Measurements from ENCODE around the gene PKDCC. TPM values are rescaled to one million over a fixed set of nuclear protein-coding genes. Genes with fewer than 3 reads are reported as not detected.

Gene PKDCC
- total RNA-seq, 1 donor from 2014 or later, result 8.5 TPM

DNA sequence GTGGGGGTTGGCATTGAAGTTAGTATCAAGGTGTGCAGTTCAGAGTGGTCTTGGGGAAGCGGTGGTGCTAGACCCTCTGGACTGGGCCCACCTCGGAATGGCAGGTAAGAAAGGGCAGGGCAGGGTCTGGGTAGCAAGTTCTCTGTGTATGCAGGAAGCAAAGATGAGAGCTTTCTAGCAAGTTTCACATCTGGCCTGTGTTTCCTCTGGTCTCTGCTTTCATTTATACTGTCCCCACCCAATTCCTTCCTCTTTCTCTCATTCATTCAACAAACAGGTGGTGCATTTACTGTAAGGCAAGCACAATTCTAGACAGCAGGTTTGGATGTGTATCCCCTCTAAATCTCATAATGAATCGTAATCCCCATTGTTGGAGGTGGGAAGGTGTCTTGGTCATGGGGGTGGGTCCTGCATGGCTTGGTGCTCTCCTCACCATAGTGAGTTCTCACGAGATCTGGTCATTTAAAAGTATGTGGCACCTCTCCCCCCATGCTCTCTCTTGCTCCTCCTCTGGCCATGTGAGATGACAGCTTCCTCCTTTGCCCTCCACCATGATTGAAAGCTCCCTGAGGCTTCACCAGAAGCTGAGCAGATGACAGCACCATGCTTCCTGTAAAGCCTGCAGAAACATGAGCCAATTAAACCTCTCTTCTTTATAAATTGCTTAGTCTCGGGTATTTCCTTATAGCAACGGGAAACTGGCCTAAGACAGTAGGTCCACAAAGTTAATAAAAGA, 51.8 kb downstream of the PKDCC start:
- no peak for DNase-seq (ENCODE audit: low read depth)
- H3K4me3 ChIP-seq (ENCODE audit: low read depth, low read length), result no peak overlapping the region
- no peaks in the 10 kb centered on the region for H3K36me3 ChIP-seq (ENCODE audit: control insufficient read depth, insufficient read depth, low read length)
- no peaks in the 10 kb centered on the region for H3K27me3 ChIP-seq (ENCODE audit: control insufficient read depth, insufficient read depth, low read length)
- TF ChIP-seq, protein P1, sequence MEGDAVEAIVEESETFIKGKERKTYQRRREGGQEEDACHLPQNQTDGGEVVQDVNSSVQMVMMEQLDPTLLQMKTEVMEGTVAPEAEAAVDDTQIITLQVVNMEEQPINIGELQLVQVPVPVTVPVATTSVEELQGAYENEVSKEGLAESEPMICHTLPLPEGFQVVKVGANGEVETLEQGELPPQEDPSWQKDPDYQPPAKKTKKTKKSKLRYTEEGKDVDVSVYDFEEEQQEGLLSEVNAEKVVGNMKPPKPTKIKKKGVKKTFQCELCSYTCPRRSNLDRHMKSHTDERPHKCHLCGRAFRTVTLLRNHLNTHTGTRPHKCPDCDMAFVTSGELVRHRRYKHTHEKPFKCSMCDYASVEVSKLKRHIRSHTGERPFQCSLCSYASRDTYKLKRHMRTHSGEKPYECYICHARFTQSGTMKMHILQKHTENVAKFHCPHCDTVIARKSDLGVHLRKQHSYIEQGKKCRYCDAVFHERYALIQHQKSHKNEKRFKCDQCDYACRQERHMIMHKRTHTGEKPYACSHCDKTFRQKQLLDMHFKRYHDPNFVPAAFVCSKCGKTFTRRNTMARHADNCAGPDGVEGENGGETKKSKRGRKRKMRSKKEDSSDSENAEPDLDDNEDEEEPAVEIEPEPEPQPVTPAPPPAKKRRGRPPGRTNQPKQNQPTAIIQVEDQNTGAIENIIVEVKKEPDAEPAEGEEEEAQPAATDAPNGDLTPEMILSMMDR (IDR thresholded peaks at IDR 0.05; ENCODE audit: insufficient read depth, low read length, poor library complexity, severe bottlenecking), result no peak

DNA sequence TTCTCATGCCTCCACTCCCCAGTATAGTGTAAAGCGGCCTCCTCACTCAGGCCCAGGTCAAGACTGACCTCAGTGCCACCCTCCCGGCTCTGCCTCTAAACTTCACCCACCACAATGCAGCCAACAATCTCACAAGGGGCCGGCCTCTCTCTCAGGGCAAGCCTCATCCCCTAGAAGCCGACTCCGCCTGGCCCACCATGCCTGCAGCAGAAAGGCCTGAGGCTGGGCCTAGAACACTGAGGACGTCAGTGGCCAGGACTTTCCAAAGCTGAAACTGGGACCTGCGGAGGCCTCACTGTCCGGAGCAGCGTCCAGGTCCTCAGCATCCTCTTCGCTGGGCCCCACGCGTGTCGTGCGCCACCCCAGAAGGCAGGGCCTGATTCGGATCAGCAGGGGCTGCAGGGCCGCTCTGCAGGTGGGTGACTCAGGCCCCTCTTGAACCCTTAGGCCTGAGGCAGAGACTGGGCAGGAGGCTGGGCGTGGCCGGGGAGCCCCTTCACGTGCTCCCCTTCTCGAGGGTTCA, 52.9 kb downstream of the PKDCC start:
- H3K4me3 ChIP-seq (ENCODE audit: low read depth, low read length), result no peak overlapping the region
- TF ChIP-seq, protein P1 (IDR thresholded peaks at IDR 0.05; ENCODE audit: insufficient read depth, low read length, poor library complexity, severe bottlenecking), result no peak
- H3K36me3 ChIP-seq (ENCODE audit: control insufficient read depth, insufficient read depth, low read length), result no peaks in the 10 kb centered on the region
- H3K27me3 ChIP-seq (ENCODE audit: control insufficient read depth, insufficient read depth, low read length), result no peaks in the 10 kb centered on the region
- no peak for DNase-seq (ENCODE audit: low read depth)

DNA sequence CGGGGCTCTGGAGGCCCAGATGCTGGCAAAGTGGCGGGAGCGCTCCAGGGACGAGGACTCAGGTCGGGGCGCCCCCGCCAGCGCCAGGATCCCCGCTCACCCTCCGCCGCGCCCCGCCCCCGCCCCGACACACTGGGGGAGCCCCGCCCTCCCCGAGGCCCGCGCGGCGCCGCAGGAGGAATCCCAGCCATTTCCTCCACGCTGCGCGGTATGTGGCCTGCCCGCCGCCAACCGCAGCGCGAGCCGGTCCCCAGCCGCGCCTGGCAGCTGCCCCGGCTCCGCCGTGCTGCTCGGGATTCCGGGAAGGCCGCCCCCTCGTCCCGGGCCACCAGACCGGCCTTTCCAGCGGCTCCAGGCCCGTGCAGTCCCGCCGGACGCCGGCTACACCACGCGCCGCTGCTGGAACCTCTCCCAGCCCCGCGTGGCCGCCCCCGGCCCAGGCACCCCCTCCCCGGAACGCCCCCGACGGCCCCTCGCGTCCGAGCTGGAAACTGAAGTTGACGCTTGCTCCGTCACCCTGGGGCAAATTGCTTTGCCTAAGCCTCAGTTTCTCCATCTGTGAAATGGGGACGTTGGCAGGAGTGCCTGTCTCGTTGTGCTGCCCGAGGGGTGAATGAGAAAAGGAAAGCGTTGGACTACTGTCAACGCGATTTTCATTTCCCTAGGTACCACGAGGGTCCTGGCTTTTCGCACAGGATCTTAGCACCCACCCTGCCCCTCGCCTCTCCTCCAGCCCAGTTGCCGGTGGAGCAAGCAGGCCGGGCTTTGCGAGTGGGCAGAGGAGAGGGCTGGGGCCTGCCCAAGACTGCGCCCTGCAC, 53.6 kb downstream of the PKDCC start:
- peak overlapping the region; percentile 10 for H3K4me3 ChIP-seq (ENCODE audit: low read depth, low read length)
- TF ChIP-seq, protein P1 (IDR thresholded peaks at IDR 0.05; ENCODE audit: insufficient read depth, low read length, poor library complexity, severe bottlenecking), result no peak
- no peak for DNase-seq (ENCODE audit: low read depth)
- no peaks in the 10 kb centered on the region for H3K27me3 ChIP-seq (ENCODE audit: control insufficient read depth, insufficient read depth, low read length)
- H3K36me3 ChIP-seq (ENCODE audit: control insufficient read depth, insufficient read depth, low read length), result no peaks in the 10 kb centered on the region

DNA sequence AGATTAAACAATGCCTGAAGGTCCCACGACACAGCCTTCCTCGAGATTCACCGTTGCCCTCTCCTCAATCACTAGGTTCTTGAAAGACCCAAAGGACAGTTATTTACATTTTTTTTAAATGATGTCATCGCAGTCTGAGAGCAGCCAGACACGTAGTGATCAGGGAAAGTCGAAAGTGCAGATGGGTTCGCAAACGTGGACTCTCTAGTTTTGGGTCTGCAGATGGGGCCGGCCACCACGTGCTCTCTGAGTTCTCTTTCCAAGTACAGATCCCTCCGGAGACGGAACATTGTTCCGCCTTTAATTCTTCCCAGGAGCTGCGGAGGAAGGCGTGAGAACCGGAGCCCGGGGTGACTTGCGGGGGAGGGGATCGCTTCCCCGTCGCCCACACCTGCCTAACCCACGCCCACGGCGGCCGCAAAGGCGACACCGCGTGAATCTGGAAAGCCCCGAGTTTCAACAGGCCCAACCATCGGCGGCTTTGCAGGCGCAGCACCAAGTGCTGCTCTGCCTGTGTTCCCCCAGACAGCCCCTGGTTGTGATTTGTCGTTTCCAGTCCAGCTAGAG, 54.3 kb downstream of the PKDCC start:
- no peak overlapping the region for H3K4me3 ChIP-seq (ENCODE audit: low read depth, low read length)
- TF ChIP-seq, protein P1 (IDR thresholded peaks at IDR 0.05; ENCODE audit: insufficient read depth, low read length, poor library complexity, severe bottlenecking), result no peak
- H3K27me3 ChIP-seq (ENCODE audit: control insufficient read depth, insufficient read depth, low read length), result no peaks in the 10 kb centered on the region
- peak; percentile 61 for DNase-seq (ENCODE audit: low read depth)
- no peaks in the 10 kb centered on the region for H3K36me3 ChIP-seq (ENCODE audit: control insufficient read depth, insufficient read depth, low read length)

DNA sequence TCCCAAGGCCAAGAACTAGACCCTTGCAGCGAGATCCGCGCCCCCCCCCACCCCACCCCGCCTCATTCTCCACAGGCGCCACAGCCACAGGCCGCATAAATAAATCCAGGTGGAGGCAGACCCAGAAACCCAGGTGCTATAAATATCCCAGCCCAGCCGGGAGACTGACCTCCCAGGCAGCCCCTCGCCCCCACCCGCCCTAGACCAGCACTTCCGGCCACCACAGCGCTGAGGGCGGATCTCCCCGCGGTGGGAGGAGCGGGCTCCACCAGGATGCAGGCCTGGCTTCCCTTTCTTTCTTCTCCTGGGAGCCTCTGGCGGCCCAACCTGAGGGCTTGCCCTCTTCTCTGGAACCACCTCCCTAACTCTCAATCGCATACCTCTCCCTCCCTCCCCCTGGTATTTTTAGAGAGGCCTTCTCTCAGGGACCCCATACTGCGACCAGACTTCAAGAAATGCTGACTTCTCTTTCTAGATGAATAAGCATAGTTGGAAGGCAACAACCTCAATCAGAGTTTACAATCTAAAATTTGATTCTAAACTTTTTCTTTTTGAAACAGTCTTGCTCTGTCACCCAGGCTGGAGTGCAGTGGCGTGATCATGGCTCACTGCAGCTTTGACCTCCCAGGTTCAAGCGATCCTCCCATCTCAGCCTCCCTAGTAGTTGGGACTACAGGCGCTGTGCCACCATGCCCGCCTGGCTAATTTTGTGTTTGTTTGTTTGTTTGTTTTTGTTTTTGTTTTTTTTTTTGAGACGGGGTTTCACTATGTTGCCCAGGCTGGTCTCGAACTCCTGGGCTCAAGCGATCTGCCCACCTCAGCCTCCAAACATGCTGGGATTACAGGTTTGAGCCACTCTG, 55.0 kb downstream of the PKDCC start:
- no peaks in the 10 kb centered on the region for H3K36me3 ChIP-seq (ENCODE audit: control insufficient read depth, insufficient read depth, low read length)
- H3K27me3 ChIP-seq (ENCODE audit: control insufficient read depth, insufficient read depth, low read length), result no peaks in the 10 kb centered on the region
- no peak overlapping the region for H3K4me3 ChIP-seq (ENCODE audit: low read depth, low read length)
- TF ChIP-seq, protein P1 (IDR thresholded peaks at IDR 0.05; ENCODE audit: insufficient read depth, low read length, poor library complexity, severe bottlenecking), result no peak
- no peak for DNase-seq (ENCODE audit: low read depth)
